GM12875 (cell line): ENCODE data around the gene ST3GAL3.
"Not testable (repeated sequence)": the region's sequence is repeated elsewhere in the genome, so short reads cannot be mapped to it uniquely, and the experiment has no call there.

Experiments used
- H3K4me3 ChIP-seq: one replicate; pipeline ENCODE4 v1.5.1; 2011; ENCODE audit warnings: low read depth, low read length, control low read depth
- TF ChIP-seq, protein P1 (sequence below): IDR thresholded peaks from 2 replicates; pipeline ENCODE4 v1.5.1; 2011; ENCODE audit warnings: low read depth, mild to moderate bottlenecking, control low read depth, inconsistent platforms, low read length, moderate library complexity, borderline replicate concordance; ENCODE audit not compliant: insufficient read depth

The ST3GAL3 gene

DNA sequence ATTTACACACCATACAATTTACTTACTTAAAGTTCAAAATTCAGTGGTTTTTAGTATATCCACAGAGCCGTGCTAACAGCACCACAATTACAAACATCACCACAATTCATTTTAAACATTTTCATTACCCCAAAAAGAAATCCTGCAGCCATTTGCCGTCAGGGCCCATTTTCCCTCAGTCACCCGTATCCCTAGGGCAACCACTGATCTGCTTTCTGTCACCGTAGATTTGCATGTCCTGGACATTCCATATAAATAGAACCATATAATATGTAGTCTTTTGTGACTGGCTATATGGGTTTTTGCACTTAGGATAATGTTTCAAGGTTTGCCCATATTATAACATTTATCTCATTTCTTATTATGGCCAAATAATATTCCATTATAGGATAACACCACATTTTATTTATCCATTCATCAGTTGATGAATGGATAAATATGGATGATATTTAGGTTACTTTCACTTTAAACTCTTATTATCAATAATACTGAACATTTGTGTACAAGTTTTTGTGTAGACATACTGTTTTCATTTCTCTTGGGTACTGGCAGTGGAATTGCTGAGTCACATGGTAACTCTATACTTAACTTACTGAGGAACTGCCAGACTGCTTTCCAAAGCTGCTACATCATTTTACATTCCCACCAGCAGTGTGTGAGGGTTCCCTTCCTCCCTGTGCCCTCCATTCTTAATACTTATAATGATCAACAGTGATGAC lies 68.9 kb downstream of the ST3GAL3 start:
- TF ChIP-seq, protein P1, sequence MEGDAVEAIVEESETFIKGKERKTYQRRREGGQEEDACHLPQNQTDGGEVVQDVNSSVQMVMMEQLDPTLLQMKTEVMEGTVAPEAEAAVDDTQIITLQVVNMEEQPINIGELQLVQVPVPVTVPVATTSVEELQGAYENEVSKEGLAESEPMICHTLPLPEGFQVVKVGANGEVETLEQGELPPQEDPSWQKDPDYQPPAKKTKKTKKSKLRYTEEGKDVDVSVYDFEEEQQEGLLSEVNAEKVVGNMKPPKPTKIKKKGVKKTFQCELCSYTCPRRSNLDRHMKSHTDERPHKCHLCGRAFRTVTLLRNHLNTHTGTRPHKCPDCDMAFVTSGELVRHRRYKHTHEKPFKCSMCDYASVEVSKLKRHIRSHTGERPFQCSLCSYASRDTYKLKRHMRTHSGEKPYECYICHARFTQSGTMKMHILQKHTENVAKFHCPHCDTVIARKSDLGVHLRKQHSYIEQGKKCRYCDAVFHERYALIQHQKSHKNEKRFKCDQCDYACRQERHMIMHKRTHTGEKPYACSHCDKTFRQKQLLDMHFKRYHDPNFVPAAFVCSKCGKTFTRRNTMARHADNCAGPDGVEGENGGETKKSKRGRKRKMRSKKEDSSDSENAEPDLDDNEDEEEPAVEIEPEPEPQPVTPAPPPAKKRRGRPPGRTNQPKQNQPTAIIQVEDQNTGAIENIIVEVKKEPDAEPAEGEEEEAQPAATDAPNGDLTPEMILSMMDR: no peak
- no peak overlapping the region for H3K4me3 ChIP-seq

DNA sequence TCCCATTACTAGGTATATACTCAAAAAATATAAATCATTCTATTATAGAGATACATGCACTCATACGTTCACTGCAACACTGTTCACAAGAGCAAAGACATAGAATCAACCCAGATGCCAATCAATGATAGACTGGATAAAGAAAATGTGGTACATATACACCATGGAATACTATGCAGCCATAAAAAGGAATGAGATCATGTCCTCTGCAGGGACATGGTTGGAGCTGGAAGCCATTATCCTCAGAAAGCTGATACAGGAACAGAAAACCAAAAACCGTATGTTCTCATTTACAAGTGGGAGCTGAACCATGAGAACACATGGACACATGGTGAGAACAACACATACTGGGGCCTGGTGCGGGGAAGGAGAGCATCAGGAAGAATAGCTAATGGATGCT lies 70.6 kb downstream of the ST3GAL3 start:
- H3K4me3 ChIP-seq: not testable (repeated sequence)

DNA sequence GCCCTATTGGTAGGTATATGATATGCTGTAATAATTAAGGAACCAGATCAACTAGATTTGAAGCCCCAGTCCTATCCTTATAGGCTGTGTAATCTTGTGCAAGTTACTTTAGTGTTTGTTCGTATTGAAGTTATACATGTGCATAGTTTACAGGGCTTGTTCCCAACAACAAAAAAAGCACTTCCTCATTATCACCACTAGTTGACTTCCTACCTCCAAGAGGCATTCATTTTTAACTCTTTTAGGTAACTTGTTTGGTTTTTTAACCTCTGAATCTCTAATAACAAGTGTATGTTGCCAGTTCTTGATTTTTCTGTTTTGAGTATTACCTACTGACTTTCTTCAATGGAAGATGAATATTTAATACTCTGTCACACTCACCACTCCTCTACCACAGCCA lies 71.9 kb downstream of the ST3GAL3 start:
- TF ChIP-seq, protein P1: no peak
- H3K4me3 ChIP-seq: no peak overlapping the region

DNA sequence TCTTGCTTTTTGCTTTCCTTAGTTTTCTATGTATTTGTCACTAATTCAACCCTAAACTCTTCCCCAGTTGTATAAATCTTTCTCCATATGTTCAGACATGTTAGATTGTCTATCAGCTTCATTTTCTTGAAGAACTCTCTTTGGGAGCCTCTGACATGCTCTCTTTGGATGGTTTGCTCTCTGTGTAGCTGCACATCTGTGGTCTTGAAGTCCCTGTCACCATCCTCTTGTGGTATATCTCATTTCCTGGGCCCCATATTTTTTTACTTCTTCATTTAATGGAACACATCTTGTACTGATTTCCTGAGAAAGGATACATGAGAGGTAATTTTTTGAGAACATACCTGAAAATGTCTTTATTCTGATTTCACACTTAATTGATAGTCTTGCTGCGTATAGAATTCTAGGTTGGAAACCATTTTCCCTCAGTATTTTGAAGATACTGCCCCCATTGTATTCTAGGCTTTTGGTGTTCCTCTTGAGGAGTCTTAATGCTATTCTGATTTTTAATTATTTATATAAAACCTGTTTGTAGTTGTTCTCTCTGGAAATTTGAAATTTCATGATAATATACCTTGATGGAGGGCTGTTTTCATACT lies 72.6 kb downstream of the ST3GAL3 start:
- no peak overlapping the region for H3K4me3 ChIP-seq
- TF ChIP-seq, protein P1: no peak

DNA sequence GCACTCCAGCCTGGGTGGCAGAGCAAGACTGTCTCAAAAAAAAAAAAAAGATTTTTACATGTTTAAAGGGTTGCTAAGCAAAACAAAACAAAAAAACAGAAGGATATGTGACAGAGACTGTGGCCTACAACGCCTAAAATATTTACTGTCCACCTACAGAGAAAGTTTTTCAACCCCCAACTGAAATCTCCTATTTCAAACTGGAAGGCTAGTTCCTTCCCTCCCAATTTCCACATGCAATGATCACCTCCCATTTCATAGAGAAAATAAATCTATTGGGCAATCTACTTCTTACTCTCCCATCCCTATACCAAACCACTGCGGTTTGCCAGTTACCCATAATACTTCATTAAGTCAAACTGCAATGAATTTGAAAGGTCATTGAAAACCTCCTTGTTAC lies 74.2 kb downstream of the ST3GAL3 start:
- H3K4me3 ChIP-seq: no peak overlapping the region
- TF ChIP-seq, protein P1: no peak

DNA sequence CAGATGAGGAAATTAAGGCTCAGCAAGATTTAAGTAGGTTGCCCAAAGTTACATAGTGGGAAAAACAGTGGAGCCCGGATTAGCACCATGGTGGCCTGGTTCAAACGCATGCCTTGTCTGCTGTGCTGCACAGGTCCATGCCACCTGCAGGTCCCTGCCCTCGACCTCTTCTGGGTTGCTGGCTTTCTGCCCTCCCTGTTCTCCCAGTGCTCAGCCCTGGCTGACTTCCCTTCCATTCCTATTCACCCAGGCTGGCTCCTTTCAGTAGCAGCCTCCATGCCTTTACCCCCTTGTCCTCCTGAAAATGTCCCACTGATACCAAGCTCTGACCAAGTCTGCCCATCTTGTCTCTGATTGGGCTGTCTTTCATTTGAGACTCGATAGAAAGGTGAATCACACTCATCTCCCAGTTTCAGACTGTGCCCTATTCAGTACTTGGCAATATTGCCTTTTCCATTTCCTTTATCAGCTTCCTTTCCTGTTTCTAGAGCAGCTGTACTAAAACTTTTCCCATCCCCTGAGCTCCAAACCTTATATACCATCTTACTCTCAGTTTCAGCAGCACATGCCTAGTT lies 75.8 kb downstream of the ST3GAL3 start:
- no peak overlapping the region for H3K4me3 ChIP-seq
- TF ChIP-seq, protein P1: no peak

DNA sequence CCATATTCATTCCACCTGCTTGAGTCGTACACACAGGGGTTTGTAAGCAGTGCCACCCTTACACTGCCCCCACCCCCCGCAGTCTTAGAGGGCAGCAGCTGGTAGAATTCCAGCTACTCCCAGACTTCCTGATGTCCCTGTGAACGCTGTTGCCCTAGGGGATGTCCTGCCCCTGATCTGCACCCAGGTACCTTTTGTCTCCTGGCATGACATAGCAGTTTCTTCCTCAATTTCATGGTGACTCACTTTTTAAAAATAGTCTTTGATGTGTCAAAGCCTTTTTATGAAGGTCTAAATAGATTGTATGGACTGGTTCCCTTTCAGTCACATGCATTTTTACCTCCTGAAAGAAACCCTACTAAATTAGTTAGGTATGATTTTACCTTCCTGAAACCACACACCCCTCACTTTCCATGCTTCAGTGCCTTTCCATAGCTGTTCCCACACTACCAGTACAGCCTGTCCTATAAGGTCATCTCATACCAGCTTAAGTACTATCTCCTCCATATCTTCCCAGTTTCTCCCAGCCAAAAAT lies 76.4 kb downstream of the ST3GAL3 start:
- TF ChIP-seq, protein P1: no peak
- H3K4me3 ChIP-seq: no peak overlapping the region
